Activated T-helper 1 cell treated with Interleukin-2 at 50 U/mL for 16 hours (primary cell): ENCODE measurements around the gene GABRA5.
"Not testable (repeated sequence)": the region's sequence is repeated elsewhere in the genome, so short reads cannot be mapped to it uniquely, and the experiment has no call there.

Experiments
- DNase-seq: peaks from one replicate; pipeline ENCODE4 v3.0.0-alpha.2; 2020; ENCODE audit warnings: low read depth

The GABRA5 gene

GRCh38 chr15:26866298-26867199 lies at the start of gene GABRA5:
TSS of gene GABRA5 (plus strand) at chr15:26867062. CDS start at chr15:26869249, 2,187 bp downstream.
- DNase-seq = no peak

GRCh38 chr15:26831191-26831590 lies 35.7 kb upstream of the GABRA5 start:
- not testable (repeated sequence) for DNase-seq

GRCh38 chr15:26831951-26832350 lies 34.9 kb upstream of the GABRA5 start:
- no peak for DNase-seq

DNA sequence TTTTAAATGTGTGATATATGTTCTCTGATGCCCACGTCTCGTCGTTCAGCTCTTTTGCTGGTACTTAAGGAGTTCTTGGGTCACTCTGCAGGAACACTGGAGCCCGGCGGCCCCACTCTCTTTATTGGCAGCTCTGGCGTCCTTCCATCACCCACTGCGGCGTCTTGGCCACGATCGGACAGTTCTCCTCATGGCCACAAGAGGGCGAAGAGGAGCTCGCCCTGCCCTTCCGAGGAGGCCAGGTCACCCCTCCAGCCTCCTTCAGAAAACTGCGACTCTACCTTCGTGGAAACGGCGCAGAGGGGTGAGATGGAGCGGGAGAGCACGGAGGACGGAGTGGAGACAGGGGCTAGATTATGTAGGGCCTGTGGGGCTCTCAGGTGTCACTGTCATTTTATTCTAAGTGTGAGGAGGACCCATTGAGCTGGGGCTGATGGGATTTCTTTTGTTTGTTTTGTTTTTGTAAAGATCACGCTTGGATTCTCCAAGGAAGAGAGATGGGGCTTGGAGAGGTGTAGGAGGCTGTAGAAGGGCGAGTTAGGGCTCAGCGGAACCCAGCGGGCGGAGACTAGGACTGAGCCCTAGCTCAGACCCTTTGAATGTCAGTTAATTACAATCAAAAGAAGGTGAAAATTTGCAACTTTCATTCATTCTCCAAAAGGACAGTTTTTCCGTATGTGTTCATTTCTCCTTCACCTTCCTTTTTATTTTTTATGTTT lies 28.0 kb upstream of the GABRA5 start:
- DNase-seq = no peak

DNA sequence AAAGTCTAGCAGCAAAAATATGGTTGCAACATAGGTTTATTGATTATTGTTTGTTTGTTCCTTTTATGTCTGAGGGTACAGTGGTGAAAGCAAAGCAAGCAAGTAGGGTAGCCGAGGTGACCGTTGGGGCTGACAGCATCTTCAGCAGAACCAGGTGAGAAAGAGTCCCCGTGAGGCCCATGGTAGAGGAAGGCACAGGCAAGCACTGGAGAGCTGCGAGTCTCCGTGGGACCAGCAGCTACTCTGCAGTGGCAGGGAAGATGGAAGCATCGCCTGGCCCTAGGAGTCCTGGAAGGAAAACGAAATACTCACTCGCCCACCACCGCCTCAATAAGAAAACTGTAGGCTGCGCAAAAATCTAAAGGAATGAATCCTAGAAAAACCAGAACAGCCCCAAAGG lies 25.3 kb upstream of the GABRA5 start:
- no peak for DNase-seq

- DNase-seq = no peak
These were observed 24.9 kb upstream of the GABRA5 start for GRCh38 chr15:26841941-26842340.

DNA sequence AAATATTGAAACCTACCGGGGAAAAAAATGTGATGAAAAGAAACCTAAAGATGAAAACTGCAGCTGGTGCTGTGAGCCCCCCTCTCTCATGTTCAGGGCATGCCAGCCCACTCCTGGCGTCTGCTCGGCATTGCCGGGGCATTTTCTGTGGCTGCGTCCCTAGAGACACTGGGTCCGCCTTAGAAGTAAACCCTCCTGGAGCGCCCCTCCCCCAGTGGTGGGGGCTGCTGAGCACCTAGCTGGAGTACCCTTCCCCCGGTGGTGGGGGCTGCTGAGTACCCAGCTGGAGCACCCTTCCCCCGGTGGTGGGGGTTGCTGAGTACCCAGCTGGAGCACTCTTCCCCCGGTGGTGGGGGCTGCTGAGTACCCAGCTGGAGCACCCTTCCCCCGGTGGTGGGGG lies 24.5 kb upstream of the GABRA5 start:
- no peak for DNase-seq

GRCh38 chr15:26844901-26845300 lies 22.0 kb upstream of the GABRA5 start:
- DNase-seq = no peak

DNA sequence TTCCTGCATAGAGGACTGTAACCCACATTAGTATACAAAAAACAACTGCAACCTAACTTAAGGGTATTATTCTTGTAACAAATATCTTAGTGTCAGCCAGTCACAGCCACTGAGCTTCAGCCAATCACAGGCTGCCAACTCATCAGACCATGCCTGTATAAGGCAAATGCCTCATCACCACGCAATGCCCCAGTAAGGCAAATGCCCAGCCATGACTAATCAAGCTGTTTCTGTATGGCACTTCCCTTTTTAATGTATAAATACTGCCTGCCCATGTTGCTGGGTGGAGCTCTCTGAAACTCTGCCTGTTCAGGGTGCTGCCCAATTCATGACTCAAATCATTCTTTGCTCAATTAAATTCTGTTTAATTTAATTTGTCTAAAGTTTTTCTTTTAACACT lies 18.4 kb upstream of the GABRA5 start:
- DNase-seq = no peak

GRCh38 chr15:26850161-26850560 lies 16.7 kb upstream of the GABRA5 start:
- DNase-seq = no peak

GRCh38 chr15:26852980-26853379 lies 13.9 kb upstream of the GABRA5 start:
- DNase-seq = no peak

GRCh38 chr15:26854435-26854834 lies 12.4 kb upstream of the GABRA5 start:
- DNase-seq = no peak

DNA sequence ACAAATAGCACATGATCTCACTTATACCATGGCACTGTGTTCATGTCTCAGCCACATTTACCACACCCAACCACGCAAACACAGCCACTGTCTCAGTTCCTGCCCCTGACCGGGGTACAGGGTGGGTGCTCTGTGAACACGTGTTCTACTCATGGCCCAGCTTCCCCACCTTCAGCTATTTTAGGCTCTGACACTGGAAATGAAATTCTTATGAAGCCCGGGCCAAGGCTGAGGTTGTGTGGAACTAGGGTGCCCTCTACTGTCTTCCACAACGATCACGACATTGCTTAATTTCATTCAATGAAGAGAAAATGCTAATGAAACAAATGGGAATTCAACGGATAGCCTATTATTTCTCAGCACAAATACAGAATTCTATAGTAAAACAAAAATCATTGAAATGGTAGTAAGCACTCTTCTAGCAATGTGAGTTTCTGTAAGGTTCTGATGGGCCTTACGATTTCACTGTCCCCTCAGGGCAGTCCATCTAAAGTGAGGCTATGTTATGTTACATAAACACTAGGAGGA lies 2.1 kb upstream of the GABRA5 start:
- no peak for DNase-seq

DNA sequence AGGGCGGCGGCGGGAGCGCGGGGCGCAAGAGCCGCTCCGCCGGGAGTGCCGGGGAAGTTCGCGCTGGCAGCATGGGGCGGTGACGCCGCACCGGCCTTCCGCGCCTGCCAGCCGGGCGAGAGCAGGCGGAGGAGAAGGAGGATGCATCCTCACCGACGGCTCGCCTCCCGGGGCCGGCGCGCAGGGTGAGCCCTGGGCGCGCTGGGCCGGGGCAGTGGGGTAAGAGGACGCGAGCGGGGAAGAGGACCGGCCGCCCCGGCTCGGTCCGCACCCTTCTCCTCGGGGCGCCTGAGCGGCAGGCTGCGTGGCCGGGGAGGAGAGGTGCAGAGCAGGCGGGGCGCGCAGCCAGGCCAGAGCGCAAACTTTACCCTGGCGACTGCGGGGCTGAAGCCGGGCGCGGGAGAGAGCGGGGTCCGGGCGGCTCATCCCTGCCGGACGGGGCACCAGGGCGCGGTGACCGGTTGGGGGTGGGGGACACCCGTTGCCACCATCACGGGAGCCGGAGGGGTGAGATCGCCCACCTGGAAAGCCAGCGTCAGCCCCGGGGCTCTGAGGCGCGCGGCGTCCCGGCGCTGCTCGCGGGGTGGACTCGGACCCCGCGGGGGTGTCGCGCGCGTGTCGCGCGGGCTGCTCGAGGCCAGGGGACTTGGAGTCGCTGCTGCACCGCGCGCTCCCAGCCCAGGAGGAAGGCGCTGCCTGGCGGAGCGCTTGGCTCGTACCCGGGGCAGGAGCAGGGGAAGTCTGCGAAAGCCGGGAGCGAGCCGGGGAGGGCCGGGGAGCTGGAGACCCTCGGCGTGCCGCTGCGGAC lies 542 bp downstream of the GABRA5 start:
- DNase-seq = no peak

DNA sequence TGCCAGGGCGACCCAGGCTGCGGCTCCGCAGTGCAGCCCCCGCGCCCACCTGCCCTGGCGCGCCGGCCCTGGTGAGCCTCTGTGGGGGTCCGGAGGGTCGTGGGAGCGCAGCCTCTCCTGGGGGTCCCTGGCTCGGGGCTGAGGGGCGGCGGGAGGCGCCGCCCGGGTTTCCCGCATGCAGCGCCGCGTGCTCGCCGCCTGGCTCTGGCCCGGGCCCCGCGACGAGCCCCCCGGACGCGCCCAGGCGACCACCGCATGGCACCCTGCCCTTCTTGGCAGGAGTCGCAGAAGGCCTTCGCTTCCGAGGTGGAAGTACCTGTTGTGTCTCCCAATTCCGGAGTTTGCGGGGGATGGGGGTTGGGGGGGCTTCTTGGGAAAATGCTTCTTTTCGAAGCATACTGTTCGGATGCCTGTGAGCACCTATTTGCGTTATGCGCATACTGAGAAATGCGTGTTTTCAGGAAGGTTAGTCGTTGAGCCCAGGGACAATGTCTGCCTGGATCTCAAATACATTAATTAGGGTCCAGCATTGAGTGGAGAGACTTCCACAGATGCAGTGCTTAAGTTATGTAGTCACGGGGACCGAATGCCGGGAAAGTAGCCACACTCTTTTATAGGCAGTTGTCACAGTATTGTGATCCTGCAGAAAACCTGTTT lies 1.3 kb downstream of the GABRA5 start:
- DNase-seq = no peak

DNA sequence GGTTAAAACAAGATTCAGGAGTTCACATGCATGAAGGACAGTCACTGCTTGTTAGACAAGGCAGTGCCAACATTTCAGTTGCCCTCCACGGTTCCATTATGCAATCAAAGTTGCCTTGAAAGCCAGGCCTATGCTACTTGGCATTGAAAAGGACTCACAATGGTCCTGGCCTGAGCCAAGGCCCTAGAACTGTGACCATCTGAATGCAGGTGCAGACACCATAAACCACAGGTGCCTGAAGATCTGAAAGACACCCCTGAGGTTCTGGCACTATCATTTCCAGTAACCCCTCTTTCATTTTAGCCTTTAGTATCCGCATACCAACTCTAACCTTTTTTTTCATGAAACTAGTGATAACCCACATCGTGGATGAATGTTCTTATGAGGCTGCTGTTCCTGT lies 2.8 kb downstream of the GABRA5 start:
- no peak for DNase-seq

GRCh38 chr15:26870346-26870745 lies 3.5 kb downstream of the GABRA5 start:
- no peak for DNase-seq

DNA sequence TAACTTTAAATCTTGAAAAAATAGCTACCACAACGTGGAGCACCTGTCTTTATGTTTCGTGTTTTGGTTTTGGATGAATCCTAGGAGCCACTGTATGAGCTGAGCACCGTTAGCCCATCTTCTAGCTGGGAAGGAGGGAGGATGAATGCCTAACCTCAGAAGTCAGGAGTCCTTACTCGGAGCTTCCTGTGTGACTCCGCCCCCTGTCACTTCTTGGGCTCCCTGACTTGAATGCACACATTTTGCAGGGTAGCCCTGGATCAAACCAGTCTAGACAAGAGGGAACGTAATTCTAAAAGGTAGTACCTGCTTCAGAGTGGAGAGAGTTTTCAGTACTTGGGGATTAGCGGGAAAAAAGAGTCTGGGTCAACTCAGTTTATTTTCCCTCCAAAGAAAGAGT lies 5.3 kb downstream of the GABRA5 start:
- DNase-seq = no peak

GRCh38 chr15:26873846-26874245 lies 7.0 kb downstream of the GABRA5 start:
- DNase-seq = no peak

- no peak for DNase-seq
These were observed 8.1 kb downstream of the GABRA5 start for GRCh38 chr15:26874774-26875475.

- DNase-seq = no peak
These were observed 8.6 kb downstream of the GABRA5 start for GRCh38 chr15:26875476-26875850.
